ENCODE measurements around the gene DACT1.
A peak's percentile ranks its signal among the peaks of the same experiment; 100 is the strongest.

Gene DACT1

GRCh38 chr14:58641509-58641908 is 3.7 kb downstream of the DACT1 start:
- peak; percentile 31 for TF ChIP-seq CTCF (IDR thresholded peaks at IDR 0.05; ENCODE audit: insufficient read depth, low read depth, low read length, missing control alignments)
- H3K4me3 ChIP-seq (ENCODE audit: low read length), result no peak overlapping the region
- peak; percentile 17 for DNase-seq (ENCODE audit: low read depth)

- no peak overlapping the region for H3K4me3 ChIP-seq (ENCODE audit: low read length)
- TF ChIP-seq CTCF (IDR thresholded peaks at IDR 0.05; ENCODE audit: insufficient read depth, low read depth, low read length, missing control alignments), result no peak
- DNase-seq (ENCODE audit: low read depth), result no peak
These were observed 5.6 kb downstream of the DACT1 start for GRCh38 chr14:58643366-58643765.

DNA sequence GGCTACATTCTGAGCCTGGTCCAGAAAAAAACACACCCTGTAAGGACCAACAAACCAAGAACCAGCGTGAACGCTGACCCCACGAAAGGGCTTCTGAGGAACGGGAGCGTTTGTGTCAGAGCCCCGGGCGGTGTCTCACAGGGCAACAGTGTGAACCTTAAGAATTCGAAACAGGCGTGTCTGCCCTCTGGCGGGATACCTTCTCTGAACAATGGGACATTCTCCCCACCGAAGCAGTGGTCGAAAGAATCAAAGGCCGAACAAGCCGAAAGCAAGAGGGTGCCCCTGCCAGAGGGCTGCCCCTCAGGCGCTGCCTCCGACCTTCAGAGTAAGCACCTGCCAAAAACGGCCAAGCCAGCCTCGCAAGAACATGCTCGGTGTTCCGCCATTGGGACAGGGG is 7.9 kb downstream of the DACT1 start:
- TF ChIP-seq CTCF (IDR thresholded peaks at IDR 0.05; ENCODE audit: insufficient read depth, low read depth, low read length, missing control alignments), result no peak
- no peak for DNase-seq (ENCODE audit: low read depth)
- H3K4me3 ChIP-seq (ENCODE audit: low read length), result no peak overlapping the region

- no peak for TF ChIP-seq CTCF (IDR thresholded peaks at IDR 0.05; ENCODE audit: insufficient read depth, low read depth, low read length, missing control alignments)
- no peak overlapping the region for H3K4me3 ChIP-seq (ENCODE audit: low read length)
- DNase-seq (ENCODE audit: low read depth), result no peak
These were observed 8.7 kb downstream of the DACT1 start for GRCh38 chr14:58646479-58646878.

DNA sequence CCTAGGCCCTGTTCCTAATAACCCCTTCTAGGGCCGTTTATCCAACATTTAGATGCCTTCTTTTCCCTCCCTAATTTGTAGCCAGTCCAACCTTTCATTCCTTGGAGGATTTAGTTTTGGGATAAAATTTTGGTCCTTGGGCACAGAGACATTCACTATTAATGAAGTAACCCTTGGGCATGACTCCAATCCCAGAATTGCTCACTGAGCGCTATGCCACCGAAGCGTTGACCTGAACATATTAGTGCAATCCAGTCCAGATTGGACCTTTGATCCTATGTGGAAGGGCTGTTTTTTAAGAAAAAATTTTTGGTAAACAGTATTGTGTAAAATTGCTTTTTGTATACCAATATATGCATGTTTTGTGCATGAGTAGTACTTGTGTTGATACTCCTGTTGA is 10.0 kb downstream of the DACT1 start:
- DNase-seq (ENCODE audit: low read depth), result no peak
- no peak overlapping the region for H3K4me3 ChIP-seq (ENCODE audit: low read length)
- no peak for TF ChIP-seq CTCF (IDR thresholded peaks at IDR 0.05; ENCODE audit: insufficient read depth, low read depth, low read length, missing control alignments)

DNA sequence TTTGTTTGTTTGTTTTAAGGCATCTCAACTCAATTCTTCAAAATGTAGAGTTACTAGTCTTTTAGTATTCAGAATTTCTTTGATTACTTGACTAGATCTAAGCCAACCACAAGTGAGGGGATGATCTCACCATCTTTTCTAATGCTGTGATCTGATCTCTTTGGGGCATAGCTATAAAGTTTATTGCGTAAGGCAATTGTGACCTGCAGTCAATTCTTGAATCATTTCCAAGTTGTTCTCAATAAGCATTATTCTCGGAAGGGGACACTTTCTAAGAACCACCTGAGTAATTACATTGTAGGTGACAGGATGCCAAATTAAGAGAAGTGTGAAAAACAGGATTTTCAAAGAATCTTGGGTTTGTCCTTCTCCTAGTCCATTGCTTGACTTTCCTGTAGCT is 13.1 kb downstream of the DACT1 start:
- TF ChIP-seq CTCF (IDR thresholded peaks at IDR 0.05; ENCODE audit: insufficient read depth, low read depth, low read length, missing control alignments), result no peak
- DNase-seq (ENCODE audit: low read depth), result no peak
- H3K4me3 ChIP-seq (ENCODE audit: low read length), result no peak overlapping the region

- TF ChIP-seq CTCF (IDR thresholded peaks at IDR 0.05; ENCODE audit: insufficient read depth, low read depth, low read length, missing control alignments), result no peak
- no peak for DNase-seq (ENCODE audit: low read depth)
- no peak overlapping the region for H3K4me3 ChIP-seq (ENCODE audit: low read length)
These were observed 19.1 kb downstream of the DACT1 start for GRCh38 chr14:58656671-58657411.
